IMR-90 (cell line): ENCODE measurements around the gene CCDC150. TPM values are rescaled to one million over a fixed set of nuclear protein-coding genes. Genes with fewer than 3 reads are reported as not detected.

ENCODE experiments used
- ATAC-seq: fragments of 200-7000 bp; cut with Tn5 transposase; 2 replicates; pipeline ENCODE4 v1.9.1; 2020; ENCODE audit warnings: low read depth, mild to moderate bottlenecking, moderate library complexity
- BruUV-seq: library from RNA; stranded (reverse); fragments of 400-500 nt; replicated peaks from 2 replicates; lab custom pipeline; 2021; lab: Mats Ljungman, UMichigan
- CTCF ChIA-PET: fragments of 300-600 bp; formaldehyde crosslinking; extraction: SDS; loops from one replicate; lab custom pipeline; 2021; ENCODE audit warnings: antibody characterized with exemption; lab: Yijun Ruan, JAX
- POLR2A ChIA-PET: fragments of 300-600 bp; sonication (Branson Sonifier 250); formaldehyde crosslinking; loops from one replicate; lab custom pipeline; 2022; ENCODE audit warnings: antibody characterized with exemption; ENCODE audit not compliant: unreplicated experiment; lab: Charles Lee
- DNase-seq: peaks from one replicate; pipeline ENCODE4 v3.0.0; 2013
- H2AFZ ChIP-seq: replicated peaks from 2 replicates; pipeline ENCODE3; 2013; ENCODE audit warnings: low read length, mild to moderate bottlenecking; ENCODE audit not compliant: poor library complexity
- H2AK5ac ChIP-seq: 2 replicates; pipeline ENCODE4 v1.6.1; 2013; ENCODE audit warnings: low read depth, low read length, inconsistent platforms
- H2AK9ac ChIP-seq: replicated peaks from 2 replicates; pipeline ENCODE3; 2013; ENCODE audit warnings: mild to moderate bottlenecking, low read depth, low read length, moderate library complexity; ENCODE audit not compliant: poor library complexity
- H2BK120ac ChIP-seq: 2 replicates; pipeline ENCODE4 v1.6.1; 2013; ENCODE audit warnings: low read depth, low read length, inconsistent platforms
- H2BK15ac ChIP-seq: 3 replicates; pipeline ENCODE4 v1.6.1; 2013; ENCODE audit warnings: low read depth, low read length, inconsistent platforms
- H2BK20ac ChIP-seq: 2 replicates; pipeline ENCODE4 v1.6.1; 2013; ENCODE audit warnings: low read depth, mild to moderate bottlenecking, inconsistent platforms, low read length, moderate library complexity
- H2BK5ac ChIP-seq: 2 replicates; pipeline ENCODE4 v1.6.1; 2013; ENCODE audit warnings: mild to moderate bottlenecking, low read depth, low read length, inconsistent platforms; ENCODE audit not compliant: poor library complexity, severe bottlenecking
- H3K14ac ChIP-seq: replicated peaks from 2 replicates; pipeline ENCODE4 v1.6.1; 2013; ENCODE audit warnings: low read depth, low read length, inconsistent platforms
- H3K18ac ChIP-seq: 2 replicates; pipeline ENCODE4 v1.6.1; 2013; ENCODE audit warnings: low read depth, low read length, control low read depth
- H3K23ac ChIP-seq: 2 replicates; pipeline ENCODE4 v1.6.1; 2013; ENCODE audit warnings: low read depth, low read length, inconsistent platforms
- H3K27ac ChIP-seq: 2 replicates; pipeline ENCODE4 v1.5.1; 2013; ENCODE audit warnings: mild to moderate bottlenecking, control low read depth, low read length; ENCODE audit not compliant: insufficient read depth
- H3K27me3 ChIP-seq: 2 replicates; pipeline ENCODE4 v1.6.1; 2013; ENCODE audit warnings: low read length; ENCODE audit not compliant: control insufficient read depth, insufficient read depth
- H3K36me3 ChIP-seq: 2 replicates; pipeline ENCODE4 v1.6.1; 2013; ENCODE audit warnings: low read length, mixed read lengths; ENCODE audit not compliant: control insufficient read depth, insufficient read depth
- H3K4ac ChIP-seq: 2 replicates; pipeline ENCODE4 v1.6.1; 2013; ENCODE audit warnings: low read depth, low read length, inconsistent platforms
- H3K4me1 ChIP-seq: 2 replicates; pipeline ENCODE4 v1.6.1; 2013; ENCODE audit warnings: low read length, mixed read lengths; ENCODE audit not compliant: control insufficient read depth, insufficient read depth
- H3K4me2 ChIP-seq: 2 replicates; pipeline ENCODE4 v1.6.1; 2013; ENCODE audit warnings: low read depth, mild to moderate bottlenecking, control low read depth, low read length, moderate library complexity
- H3K4me3 ChIP-seq: 2 replicates; pipeline ENCODE4 v1.5.1; 2013; ENCODE audit warnings: low read depth, mild to moderate bottlenecking, control low read depth, low read length, moderate library complexity; ENCODE audit not compliant: insufficient read depth
- H3K56ac ChIP-seq: 2 replicates; pipeline ENCODE4 v1.6.1; 2013; ENCODE audit warnings: low read length, inconsistent platforms; ENCODE audit not compliant: insufficient read depth; ENCODE audit errors: extremely low read depth
- H3K79me1 ChIP-seq, 2 experiments: 2 replicates each; pipeline ENCODE4 v1.6.1; 2013; ENCODE audit warnings: low read length in 2 of 2, inconsistent platforms in 1 of 2, low read depth in 1 of 2
- H3K9ac ChIP-seq: 2 replicates; pipeline ENCODE4 v1.6.1; 2013; ENCODE audit warnings: low read depth, low read length, control low read depth
- H3K9me1 ChIP-seq: 2 replicates; pipeline ENCODE4 v1.6.1; 2013; ENCODE audit warnings: low read length, inconsistent platforms; ENCODE audit not compliant: insufficient read depth
- H3K9me3 ChIP-seq: 2 replicates; pipeline ENCODE4 v1.6.1; 2013; ENCODE audit warnings: low read length; ENCODE audit not compliant: control insufficient read depth, insufficient read depth
- H4K20me1 ChIP-seq: 2 replicates; pipeline ENCODE4 v1.6.1; 2013; ENCODE audit warnings: low read length, inconsistent platforms; ENCODE audit not compliant: insufficient read depth
- H4K5ac ChIP-seq: 2 replicates; pipeline ENCODE4 v1.6.1; 2013; ENCODE audit warnings: mild to moderate bottlenecking, low read depth, low read length, control low read depth
- H4K8ac ChIP-seq, 2 experiments: 2 replicates each; pipeline ENCODE4 v1.6.1; 2013; ENCODE audit warnings: low read depth in 2 of 2, low read length in 2 of 2, control low read depth in 1 of 2, inconsistent platforms in 1 of 2
- H4K91ac ChIP-seq: 2 replicates; pipeline ENCODE4 v1.6.1; 2013; ENCODE audit warnings: low read depth, low read length, inconsistent platforms; ENCODE audit not compliant: insufficient read depth
- BHLHE40 ChIP-seq: fragments of 150-350 bp; IDR thresholded peaks from 2 replicates; pipeline ENCODE4 v1.6.1; 2016; ENCODE audit warnings: mild to moderate bottlenecking, low read depth, low read length
- CHD1 ChIP-seq: IDR thresholded peaks from 2 replicates; pipeline ENCODE4 v1.6.1; 2012; ENCODE audit warnings: low read depth, low read length, improper control_type of control experiment
- FOS ChIP-seq: fragments of 150-350 bp; IDR thresholded peaks from 2 replicates; pipeline ENCODE4 v1.6.1; 2016; ENCODE audit warnings: low read depth, low read length
- MAFK ChIP-seq: IDR thresholded peaks from 2 replicates; pipeline ENCODE4 v1.6.1; 2012; ENCODE audit warnings: low read depth, low read length, improper control_type of control experiment
- MAZ ChIP-seq: IDR thresholded peaks from 2 replicates; pipeline ENCODE4 v1.6.1; 2012; ENCODE audit warnings: low read depth, mild to moderate bottlenecking, low read length, improper control_type of control experiment, moderate library complexity, borderline replicate concordance
- NFE2L2 ChIP-seq: fragments of 150-350 bp; IDR thresholded peaks from 2 replicates; pipeline ENCODE4 v1.6.1; 2016; ENCODE audit warnings: low read depth, mild to moderate bottlenecking, low read length
- RFX5 ChIP-seq: IDR thresholded peaks from 2 replicates; pipeline ENCODE4 v1.8.0; 2012; ENCODE audit warnings: low read depth, mild to moderate bottlenecking, low read length, moderate library complexity
- WGBS, 2 experiments: methylation state at CpG; one replicate each; pipeline versions ENCODE4 v1.1.5 to v1.1.7; 2013; ENCODE audit warnings: missing lambda C conversion rate in 2 of 2; ENCODE audit not compliant: insufficient read length in 1 of 2; ENCODE audit errors: extremely low coverage in 2 of 2; 5-methylcytosine and 5-hydroxymethylcytosine counted together
- dilution Hi-C: fragments of 300-500 bp; cut with HindIII; formaldehyde crosslinking; loops from one replicate; pipeline ENCODE4 v1.14.3; 2018; ENCODE audit warnings: low sequenced_read_pairs; ENCODE audit not compliant: unreplicated experiment
- in situ Hi-C: fragments of 300-500 bp; cut with MboI; formaldehyde crosslinking; loops from 3 replicates; pipeline ENCODE4 v1.14.3; 2019; ENCODE audit warnings: low sequenced_read_pairs, inconsistent platforms, mixed read lengths
- intact Hi-C: fragments of 100-400 bp; cut with micrococcal nuclease; formaldehyde crosslinking; loops from 2 replicates; pipeline ENCODE4 v1.10.0; 2022
- polyA plus RNA-seq, 3 experiments: library from polyadenylated mRNA; depleted of rRNA; stranded (reverse); fragments of >200 nt; gene quantifications; 2 replicates each; pipeline ENCODE4 v1.2.3, GENCODE V29; 2012; ENCODE audit warnings: low replicate concordance in 1 of 3
- total RNA-seq: library from RNA; depleted of rRNA; stranded (reverse); fragments of >200 nt; gene quantifications from 2 replicates; pipeline ENCODE4 v1.2.3, GENCODE V29; 2012
- TF ChIP-seq, protein P1 (sequence below): fragments of 150-350 bp; IDR thresholded peaks from 2 replicates; pipeline ENCODE4 v1.6.1; 2017; ENCODE audit warnings: mild to moderate bottlenecking, antibody characterized with exemption, low read length, low read depth
- TF ChIP-seq, protein P2 (sequence below): conservative IDR thresholded peaks from 2 replicates; pipeline ENCODE4 v1.5.1; 2012; ENCODE audit warnings: mild to moderate bottlenecking, low read depth, low read length, improper control_type of control experiment
- TF ChIP-seq, protein P3 (sequence below): fragments of 150-350 bp; IDR thresholded peaks from 2 replicates; pipeline ENCODE4 v1.6.1; 2016; ENCODE audit warnings: low read depth, mild to moderate bottlenecking, low read length, moderate library complexity, borderline replicate concordance

CCDC150 gene
- total and polyA plus RNA-seq, 2 of the 4 experiments (the other 2 are of a cell fraction) = 3.8 to 4.3 TPM

DNA sequence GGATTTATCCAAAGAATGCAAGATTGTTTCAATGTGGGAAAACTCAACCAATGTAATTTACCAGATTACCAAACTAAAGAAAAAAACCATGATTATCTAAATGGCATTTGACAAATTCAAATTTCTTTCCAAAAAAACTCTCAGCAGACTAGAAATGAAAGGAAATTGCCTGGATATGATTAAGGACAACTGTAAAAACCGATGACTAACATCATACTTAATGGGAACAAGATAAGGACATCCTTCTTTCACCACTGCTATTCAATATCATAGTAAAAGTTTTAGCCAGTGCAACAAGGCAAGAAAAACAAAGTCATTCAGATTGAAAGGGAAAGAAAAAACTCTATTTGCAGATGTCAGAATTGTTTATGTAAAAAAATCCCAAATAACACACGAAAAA, 4.4 kb upstream of the CCDC150 start:
- Histone ChIP-seq H2BK5ac (no peak overlapping the region), H3K27me3 (no peaks in the 10 kb centered on the region), H2BK15ac (no peak overlapping the region), H3K9ac (no peak overlapping the region), H3K23ac (no peak overlapping the region), H4K8ac (no peak overlapping the region), H3K56ac (no peak overlapping the region), H3K4me2 (no peak overlapping the region), H4K20me1 (no peaks in the 10 kb centered on the region), H3K4me3 (no peak overlapping the region), H4K5ac (no peak overlapping the region), H3K36me3 (no peaks in the 10 kb centered on the region), H2AK5ac (no peak overlapping the region), H3K4me1 (no peaks in the 10 kb centered on the region), H4K91ac (no peak overlapping the region), H3K14ac (no peak overlapping the region), H3K9me3 (no peaks in the 10 kb centered on the region), H3K79me1 (peaks cover 0 to 6% of the 10 kb centered on the region in 2 experiments; a peak in 3 of 4 replicates), H3K4ac (no peak overlapping the region), H3K18ac (no peak overlapping the region), H2BK20ac (no peak overlapping the region), H3K27ac (no peak overlapping the region), H2BK120ac (no peak overlapping the region), H2AFZ (no peak overlapping the region), H2AK9ac (no peak overlapping the region), H3K9me1 (no peaks in the 10 kb centered on the region)
- dilution Hi-C loops (no loop called here), intact Hi-C loops (no loop called here), in situ Hi-C loops (no loop called here)
- ATAC-seq (no peak), DNase-seq (no peak)
- WGBS, 2 experiments = no CpG with 5 or more reads among the region's 2 CpGs
- ChIA-PET POLR2A (no interaction called here), CTCF (no interaction called here)
- TF ChIP-seq, protein P1, sequence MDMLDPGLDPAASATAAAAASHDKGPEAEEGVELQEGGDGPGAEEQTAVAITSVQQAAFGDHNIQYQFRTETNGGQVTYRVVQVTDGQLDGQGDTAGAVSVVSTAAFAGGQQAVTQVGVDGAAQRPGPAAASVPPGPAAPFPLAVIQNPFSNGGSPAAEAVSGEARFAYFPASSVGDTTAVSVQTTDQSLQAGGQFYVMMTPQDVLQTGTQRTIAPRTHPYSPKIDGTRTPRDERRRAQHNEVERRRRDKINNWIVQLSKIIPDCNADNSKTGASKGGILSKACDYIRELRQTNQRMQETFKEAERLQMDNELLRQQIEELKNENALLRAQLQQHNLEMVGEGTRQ = no peak
- TF ChIP-seq, protein P2, sequence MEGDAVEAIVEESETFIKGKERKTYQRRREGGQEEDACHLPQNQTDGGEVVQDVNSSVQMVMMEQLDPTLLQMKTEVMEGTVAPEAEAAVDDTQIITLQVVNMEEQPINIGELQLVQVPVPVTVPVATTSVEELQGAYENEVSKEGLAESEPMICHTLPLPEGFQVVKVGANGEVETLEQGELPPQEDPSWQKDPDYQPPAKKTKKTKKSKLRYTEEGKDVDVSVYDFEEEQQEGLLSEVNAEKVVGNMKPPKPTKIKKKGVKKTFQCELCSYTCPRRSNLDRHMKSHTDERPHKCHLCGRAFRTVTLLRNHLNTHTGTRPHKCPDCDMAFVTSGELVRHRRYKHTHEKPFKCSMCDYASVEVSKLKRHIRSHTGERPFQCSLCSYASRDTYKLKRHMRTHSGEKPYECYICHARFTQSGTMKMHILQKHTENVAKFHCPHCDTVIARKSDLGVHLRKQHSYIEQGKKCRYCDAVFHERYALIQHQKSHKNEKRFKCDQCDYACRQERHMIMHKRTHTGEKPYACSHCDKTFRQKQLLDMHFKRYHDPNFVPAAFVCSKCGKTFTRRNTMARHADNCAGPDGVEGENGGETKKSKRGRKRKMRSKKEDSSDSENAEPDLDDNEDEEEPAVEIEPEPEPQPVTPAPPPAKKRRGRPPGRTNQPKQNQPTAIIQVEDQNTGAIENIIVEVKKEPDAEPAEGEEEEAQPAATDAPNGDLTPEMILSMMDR = no peak
- TF ChIP-seq MAFK (no peak), CHD1 (no peak), RFX5 (no peak), MAZ (no peak), NFE2L2 (no peak), FOS (no peak), BHLHE40 (no peak)
- TF ChIP-seq, protein P3, sequence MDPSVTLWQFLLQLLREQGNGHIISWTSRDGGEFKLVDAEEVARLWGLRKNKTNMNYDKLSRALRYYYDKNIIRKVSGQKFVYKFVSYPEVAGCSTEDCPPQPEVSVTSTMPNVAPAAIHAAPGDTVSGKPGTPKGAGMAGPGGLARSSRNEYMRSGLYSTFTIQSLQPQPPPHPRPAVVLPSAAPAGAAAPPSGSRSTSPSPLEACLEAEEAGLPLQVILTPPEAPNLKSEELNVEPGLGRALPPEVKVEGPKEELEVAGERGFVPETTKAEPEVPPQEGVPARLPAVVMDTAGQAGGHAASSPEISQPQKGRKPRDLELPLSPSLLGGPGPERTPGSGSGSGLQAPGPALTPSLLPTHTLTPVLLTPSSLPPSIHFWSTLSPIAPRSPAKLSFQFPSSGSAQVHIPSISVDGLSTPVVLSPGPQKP = no peak
- BruUV-seq = no TSS peak
